Measurements from ENCODE around the gene GADD45G. TPM values are rescaled to one million over a fixed set of nuclear protein-coding genes. Genes with fewer than 3 reads are reported as not detected.
A peak's percentile ranks its signal among the peaks of the same experiment; 100 is the strongest.

Gene GADD45G
- total RNA-seq, 1 experiment from 2014 or later = 6.0 TPM

DNA sequence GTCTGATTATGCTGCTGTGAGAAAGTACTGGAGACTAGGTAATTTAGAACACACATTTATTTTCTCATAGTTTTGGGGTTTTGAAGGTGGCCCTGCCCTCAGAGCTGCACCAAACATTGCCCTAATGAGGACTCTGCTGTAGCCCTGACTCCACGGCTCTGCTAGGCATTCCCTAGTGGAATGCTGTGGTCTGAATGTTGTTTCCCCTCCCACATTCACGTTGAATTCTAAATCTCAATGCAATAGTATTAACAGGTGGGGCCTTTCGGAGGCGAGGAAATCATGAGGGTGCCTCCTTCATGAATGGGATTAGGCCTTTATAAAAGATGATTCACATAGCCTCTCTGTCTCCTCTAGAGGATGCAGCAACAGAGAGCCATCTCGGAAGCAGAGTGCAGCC is 25.7 kb downstream of the GADD45G start:
- no peak for DNase-seq (ENCODE audit: low spot score)

DNA sequence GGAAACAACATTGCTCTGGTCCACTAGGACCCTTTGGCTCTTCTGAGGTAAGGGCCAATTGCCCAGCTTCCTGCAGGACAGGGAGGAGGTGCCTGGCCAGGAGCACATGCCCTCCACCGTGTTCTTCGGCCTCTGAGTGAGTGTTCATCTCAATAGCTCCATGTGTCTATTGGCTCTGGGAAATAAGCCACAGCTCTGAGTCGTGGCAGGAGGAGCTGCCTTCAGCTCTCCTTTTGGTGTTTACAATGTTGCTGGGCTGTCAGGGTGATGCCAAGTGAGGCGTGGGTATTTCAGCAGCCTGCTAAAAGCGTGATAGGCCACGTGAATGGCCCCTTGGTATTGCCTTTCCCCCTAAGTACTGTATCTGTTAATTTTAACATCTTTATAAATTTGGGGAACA is 26.6 kb downstream of the GADD45G start:
- DNase-seq (ENCODE audit: low spot score) = no peak

DNA sequence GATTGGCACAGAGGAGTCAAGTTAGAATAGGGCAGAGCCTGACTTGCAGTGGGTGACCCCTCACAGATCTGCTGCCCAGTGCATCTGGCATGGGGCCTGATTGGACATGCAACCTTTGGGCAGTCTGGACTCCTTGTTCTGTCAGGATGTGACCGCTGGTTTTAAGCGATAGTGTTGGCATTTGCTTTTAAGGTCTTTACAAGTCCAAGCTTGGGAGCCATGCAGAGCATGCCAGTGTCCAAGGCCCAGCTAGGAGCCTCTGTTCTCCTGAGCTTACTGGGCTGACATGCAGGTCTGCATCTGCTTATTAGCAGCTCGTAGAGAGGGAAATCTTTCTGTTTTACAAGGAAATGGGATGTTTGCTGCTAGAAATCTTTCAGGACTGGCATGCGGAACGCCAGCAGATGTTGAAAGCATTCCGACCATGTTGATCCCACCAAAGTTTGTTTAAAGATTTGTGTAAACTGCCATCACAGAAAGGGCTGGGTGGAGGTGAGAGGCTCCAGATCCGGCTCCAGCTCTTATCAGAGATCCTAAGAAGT is 27.5 kb downstream of the GADD45G start:
- DNase-seq (ENCODE audit: low spot score) = no peak

DNA sequence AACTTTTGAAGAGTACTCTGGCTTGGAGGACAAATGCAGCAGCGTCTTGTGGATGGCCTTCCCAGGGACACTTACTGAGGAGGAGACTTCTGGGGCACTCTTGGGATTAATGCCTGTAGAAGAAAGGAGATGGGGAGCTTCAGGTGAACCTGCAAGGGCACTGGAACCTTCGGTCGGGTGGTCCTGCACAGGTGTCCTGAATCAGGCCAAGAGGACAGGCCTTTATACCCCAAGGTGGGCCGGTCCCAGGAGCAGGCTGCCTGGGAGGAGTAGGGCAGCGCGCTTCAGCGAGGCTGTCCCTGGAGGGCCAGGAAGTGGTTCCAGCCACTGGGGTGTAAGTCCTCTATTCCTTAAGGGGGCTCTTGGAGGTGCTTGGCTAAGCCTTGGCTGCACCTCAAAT is 27.9 kb downstream of the GADD45G start:
- no peak for DNase-seq (ENCODE audit: low spot score)

DNA sequence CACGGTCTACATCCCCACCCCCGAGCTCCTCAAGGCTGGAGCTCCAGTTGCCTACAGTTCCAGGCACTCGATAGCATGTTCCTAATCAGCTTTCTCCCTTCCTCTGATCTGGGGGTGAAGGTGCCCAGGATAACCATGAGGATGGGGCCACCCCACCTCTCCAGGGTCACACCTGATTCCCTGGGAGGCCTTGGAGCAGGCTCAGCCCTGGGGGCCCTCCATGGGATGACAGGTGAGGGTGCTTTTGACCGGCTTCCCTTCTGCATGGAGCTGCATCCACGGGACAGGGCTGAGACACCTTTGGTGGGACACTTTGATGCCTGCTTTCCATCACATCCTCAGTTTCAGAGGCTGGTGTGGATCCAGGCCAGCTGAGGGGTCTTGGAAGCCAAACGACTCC is 28.6 kb downstream of the GADD45G start:
- DNase-seq (ENCODE audit: low spot score) = no peak

DNA sequence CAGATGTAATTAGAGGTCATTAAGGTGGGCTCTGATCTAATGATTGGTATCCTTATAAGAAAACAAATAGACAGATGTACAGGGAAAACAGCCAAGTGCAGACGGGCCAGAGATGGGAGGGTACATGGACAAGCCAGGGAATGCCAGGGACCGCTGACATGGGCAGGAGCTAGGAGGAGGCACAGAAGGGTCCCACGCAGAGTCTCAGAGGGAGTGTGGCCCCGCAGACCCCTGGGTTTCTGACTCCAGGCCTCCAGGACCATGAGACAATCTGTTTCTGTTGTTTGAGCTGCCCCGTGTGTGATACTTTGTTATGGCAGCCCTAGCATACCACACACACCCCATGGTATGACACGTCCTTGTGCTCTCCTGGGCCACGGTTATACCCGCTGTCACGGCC is 29.1 kb downstream of the GADD45G start:
- no peak for DNase-seq (ENCODE audit: low spot score)

DNA sequence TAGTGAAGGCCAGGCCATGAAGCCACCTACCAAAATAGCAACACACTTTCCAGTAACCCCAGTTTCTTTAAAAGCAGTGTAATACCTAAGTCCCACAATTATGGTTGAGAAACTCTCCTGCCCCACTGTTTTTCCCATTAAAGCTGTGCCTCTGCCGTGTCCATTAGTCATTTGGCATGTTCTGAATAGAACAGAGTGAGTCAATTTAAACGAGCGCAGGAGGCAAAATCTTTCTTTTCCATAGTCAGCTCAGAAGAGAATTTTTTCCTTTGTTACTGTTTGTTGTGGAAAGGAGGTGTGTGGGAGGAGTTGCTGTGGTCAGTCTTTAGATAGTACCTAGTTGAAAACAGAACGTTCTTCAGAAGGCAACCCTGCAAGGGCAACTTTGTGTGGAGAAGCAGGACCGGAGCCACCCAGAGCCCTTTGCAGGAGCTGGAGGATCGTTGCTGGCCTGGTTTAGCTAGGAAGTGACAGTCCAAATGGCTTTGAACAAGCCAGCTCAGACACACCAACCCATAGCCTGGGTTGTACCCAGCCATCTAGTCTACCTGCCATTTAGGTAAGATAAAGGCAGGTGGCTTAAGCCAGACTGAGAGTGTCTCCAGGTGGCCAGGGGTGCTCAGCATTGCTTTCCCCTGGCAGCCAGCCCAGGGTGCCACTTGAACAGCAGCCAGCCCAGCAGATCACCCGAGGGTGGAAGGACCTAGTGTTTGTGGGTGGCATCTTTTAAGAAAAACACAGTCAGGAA is 30.4 kb downstream of the GADD45G start:
- peak; percentile 83 for DNase-seq (ENCODE audit: low spot score)

DNA sequence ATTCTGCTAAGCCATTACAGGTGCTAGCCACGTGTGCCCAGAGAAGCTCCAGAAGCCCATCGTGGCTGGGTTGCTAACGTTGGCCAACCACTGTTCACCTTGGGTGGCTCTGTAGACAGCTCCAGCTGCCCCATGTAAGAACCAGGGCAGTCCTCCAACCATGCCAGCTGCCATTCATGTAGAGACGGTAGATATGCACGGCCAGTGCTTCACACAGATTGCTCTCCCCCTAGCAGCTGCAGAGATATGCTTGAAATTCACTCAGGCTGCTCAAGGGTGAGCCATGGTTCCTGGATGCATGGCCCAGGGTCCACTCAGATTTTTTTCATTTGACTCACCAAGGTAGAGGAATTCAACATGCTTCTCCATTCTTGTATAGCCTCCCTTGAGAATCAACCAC is 31.0 kb downstream of the GADD45G start:
- peak; percentile 91 for DNase-seq (ENCODE audit: low spot score)

DNA sequence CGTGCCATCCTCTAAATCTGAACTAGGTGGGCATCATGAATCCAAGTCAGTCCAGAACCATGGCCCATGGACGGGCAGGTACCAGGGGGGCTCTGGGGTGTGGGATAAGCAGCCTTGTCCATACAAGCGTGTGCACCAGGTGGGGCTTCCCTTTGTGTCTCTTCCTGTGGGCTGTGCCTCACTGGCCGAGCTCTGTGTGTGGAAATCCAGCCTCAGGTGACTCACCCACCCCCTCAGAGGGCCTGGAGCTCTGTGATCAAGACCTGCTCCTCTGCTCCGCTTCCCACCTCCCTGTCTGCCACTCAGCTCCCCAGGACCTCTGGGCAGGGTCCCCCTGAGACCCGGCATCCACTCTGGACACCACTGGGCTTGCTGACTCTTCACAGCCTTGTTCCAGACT is 33.0 kb downstream of the GADD45G start:
- no peak for DNase-seq (ENCODE audit: low spot score)

DNA sequence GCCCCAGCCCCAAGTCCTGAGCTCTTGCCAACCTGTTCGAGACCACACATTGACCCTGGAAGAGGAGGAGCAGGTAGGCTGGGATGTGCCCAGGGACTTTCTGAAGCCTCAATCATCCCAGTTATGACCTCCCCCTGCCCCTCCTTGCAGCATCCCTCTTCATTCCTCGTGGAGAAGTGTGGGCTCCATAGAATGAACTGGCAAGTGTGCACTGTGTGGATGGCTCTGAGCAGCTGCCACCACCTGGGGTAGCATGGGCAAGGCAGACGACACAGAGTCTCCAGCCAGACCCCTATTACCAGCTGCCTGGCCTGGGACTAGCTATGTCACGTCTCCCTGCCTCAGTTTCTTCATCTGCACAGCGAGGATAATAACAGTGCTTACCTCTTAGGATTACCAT is 33.5 kb downstream of the GADD45G start:
- DNase-seq (ENCODE audit: low spot score) = no peak

DNA sequence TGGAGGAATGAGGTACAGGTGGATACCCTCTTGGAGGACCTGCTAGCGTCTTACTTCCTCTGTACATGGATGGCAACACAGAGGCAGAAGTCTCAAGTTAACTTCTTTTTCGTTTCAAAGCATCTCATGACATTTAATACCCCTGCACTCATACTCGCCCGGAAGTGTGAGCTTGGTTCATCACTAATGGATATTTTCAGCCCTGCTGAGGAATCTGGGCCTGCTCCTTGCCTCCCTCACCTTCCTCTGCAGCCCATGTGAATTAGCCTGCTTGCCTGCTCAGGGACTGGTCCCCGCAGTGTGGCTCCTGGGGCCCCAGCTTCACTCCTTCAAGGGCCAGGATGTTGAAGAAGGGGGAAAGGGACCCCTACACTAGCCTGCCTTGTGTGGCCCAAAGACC is 34.1 kb downstream of the GADD45G start:
- no peak for DNase-seq (ENCODE audit: low spot score)

DNA sequence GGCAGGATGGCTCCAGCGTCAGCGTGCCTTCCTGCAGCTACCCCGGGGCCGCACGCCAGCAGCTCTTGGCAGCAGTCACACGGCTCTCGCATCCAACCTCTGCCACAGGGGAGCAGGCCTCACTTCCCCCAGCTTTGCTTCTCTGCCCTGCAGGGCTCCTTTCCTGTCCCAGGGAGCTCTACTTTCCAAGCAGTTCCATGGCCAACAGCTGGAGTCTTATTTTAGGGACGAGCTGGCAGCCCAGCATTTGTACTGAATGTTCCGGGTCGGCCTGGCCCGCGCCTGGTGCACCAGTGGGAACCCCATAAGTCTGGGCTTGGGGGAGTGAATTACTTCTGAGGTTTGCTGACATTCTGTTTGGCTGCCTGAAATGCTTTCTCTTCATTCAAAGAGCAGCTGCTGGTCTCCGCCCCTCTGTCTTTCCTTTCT is 34.6 kb downstream of the GADD45G start:
- DNase-seq (ENCODE audit: low spot score) = no peak

DNA sequence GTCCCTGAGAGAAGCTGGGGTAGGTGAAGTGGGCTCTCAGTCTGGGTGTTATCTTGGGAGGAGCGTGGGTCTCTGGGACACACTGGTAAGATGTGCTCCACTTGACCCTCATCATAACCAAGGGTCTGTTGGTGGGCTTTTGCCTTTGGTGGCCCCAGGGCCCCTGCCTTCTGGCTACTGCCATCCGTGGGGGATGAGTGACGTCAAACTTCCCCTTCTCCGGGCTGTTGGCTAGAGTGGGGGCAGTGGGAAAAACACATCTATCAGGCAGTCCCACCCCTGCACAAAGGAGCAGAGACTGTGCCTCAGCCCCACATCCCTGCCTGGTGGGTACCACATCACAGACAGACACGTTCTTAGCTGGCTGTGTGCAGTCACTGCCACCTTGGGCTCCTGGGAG is 35.1 kb downstream of the GADD45G start:
- DNase-seq (ENCODE audit: low spot score) = no peak

DNA sequence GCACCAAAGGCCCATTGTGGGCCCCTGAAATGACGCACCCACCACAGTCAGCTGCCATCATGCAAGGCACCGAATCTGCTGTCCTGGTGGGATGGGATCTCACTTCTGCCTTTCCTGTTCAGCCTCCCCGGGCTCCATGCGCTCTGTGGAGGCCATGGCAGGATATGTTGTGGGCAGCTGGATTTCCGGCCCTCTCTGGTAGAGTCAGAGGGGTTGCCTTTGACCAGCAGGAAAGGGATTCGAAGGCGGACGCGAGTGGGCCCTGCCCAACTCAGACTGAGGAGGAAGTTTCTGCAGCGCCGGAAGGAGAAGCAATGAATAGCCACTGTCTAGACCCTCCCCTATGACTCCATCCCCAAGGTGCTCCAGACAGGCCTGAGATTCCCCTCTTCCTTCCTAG is 35.5 kb downstream of the GADD45G start:
- no peak for DNase-seq (ENCODE audit: low spot score)

DNA sequence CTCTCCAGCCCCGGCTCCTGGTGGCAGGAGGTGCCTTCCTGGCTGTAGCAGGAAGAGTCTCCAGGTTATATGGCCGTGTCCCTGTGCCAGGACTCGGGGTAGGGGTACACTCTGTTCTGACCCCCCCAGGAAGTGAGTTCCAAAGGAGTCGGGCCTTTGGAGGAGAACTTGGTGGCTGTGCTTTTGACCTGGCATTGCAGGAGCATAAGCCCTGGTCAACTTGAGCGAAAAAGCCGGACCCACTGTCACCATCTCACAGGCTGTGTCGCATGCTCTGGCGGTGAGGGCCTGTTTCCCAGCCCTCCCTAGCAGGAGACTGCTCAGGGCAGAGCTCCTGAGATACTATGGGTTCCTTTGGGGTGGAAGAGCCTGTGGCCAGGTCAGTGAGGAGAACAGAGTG is 36.0 kb downstream of the GADD45G start:
- no peak for DNase-seq (ENCODE audit: low spot score)

DNA sequence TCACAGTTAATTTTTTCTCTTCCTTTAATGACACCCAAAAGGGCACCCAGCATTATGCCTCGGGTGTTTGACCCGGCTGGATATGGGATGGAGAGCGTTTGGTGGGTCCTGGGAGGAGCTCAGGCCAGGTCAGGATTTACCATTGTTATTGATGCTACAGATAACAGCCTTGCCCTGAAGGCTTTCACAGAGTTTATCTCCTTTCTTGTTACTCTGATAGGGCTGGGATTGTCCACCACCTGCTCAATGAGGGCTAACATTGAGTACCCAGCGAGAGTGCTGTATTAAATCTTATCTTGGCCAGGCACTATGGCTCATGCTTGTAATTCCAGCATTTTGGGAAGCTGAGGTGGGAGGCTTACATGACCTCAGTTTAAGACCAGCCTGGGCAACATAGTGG is 37.2 kb downstream of the GADD45G start:
- no peak for DNase-seq (ENCODE audit: low spot score)

DNA sequence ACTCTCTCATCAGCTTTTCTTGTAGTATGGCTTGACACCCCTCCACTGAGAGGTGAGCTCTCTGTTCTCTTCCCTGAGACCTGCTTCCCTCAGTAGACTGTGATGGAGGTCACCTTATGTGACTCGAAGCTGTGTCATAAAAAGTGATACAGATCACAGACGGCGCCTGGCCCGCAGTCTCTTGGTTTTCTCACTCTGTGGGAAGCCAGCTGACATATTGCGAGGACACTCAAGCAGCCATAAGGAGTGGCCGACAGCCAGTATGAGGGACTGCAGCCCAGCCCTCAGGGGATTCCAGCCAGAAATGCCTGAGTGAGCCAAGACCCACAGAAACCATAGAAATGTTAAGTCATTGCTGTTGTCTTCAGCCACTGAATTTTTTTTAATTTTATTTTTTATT is 38.0 kb downstream of the GADD45G start:
- DNase-seq (ENCODE audit: low spot score) = peak; percentile 22

DNA sequence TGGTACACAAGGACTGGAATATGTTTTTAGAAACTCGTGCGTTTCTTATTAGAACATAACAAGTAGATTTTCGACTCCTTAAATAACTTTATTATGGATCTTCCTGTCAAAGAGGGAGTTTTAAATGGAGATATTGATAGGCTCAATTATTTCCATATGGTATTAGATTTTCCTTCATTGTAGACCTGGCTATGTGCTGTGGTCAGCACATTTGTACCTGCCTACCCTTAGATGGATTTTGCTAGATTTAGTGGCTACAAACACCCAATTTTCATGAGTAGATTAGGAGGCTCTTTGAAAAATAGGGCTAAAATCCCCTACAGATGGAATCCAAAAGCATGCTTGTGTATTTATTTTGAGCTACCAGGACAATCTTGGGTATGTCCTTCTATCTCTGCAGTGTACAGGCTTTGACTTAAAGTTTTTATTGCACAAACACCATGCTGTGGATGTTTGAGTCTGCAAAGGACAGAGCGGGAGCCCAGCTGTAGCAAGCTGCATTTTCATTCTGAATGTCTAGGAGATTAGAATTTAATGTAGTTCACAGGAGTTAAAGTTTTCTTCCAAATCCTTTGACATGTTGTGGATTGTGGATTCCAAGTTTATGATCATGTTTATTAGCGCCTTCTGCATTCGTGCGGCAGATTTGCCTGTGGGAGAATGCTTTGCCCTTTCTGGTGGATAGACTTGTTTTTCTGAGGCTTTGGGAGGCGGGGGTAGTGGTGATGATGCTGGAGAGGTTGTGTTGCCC is 41.6 kb downstream of the GADD45G start:
- no peak for DNase-seq (ENCODE audit: low spot score)

DNA sequence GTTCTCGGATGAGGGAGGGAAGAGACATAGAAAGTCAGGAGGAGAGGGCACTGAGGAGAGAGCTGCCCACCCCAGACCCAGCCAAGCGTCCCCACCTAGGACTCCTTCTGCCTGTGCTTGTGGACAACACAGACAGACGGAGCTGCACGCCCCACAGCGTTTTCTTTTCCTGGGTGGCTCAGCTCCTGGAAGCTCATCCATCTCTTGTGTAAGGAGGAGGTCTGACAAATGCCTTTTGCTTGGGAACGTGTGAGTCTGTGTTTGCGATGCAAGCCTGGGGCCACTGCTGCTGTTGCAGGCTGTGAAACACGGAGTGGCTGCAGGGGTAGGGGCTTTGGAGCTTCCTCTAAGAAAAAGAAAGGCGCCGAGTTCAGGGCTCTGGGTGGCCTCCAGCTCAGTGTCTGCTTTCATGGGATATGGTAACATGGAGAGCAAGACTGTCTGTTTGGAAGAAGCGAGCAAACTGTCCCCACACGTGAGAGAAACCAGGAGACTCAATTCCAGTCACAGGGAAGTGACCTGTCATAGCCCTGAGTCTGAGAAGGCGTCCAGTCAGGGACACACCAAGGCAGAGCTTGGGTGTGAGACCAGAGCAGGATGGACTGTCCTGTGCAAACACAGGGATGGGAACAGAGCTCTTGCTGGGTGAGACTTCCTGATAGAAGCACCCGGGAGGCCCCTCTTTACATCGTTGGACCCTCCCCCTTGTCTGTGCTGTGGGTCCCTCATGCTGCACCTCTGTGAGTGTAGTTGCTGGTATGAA is 42.7 kb downstream of the GADD45G start:
- DNase-seq (ENCODE audit: low spot score) = no peak

DNA sequence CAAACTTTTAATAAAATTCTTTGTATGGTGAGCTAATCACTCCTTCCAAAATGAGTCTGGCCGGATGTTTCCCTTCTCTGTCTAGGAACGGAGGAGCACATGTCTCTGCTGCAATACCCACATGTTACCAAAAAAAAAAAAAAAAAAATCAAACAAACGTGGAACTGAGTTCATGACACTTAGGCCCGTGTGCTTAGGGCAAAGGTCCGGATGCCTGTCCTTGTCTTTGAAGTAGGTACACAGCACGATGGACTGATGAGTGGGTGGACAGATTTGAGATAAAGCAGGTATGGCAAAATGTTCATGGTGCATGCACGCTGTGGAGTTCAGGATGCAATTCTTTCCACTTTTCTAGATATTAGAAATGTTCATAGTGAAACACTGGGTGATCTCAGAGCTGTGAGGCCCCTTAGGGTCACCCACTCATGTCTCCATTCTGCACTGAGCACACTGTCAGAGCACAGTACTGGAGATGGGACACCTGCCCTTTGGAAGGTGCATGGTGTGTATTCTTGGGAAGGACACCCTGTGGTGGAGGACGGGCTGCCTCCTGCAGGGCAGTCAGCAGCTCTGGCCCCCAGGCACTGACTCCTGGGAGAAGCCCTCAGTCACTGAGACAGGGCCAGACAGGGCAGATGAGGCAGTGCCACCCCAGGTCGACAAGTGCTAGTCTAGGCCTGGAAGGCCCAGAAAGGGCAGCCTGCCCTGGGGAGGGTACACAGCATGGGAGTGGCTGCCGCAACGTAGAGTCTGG is 43.6 kb downstream of the GADD45G start:
- DNase-seq (ENCODE audit: low spot score) = no peak

DNA sequence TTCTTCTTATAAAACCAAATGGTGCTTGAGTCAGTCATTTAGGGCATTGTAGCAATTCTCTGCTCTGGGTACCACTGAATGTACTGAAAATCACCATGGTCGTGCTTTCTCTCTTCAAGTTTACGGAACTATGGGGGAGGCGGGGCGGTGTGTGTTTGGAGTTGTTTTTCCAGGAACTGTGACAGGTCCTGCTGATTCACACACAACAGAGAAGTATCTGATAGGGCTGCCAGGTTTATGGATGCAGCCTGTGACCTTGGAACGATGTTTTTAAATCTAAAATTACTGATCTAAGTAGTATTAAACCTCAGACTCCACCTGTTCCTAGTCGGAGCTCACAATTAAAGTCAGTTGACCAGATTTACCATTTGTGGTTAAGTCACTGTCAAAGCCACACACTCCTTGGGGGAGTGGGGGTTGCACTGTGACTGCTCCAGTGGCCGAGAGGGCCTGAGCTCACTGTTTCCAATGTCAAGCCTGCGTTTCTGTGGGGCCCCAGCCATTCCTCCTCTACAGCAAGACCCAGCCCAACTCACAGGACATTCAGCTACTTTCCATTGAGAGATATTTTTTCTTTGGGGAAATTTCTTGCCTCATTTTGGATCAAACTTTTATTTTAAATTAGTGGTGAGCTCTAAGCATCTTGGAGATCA is 44.4 kb downstream of the GADD45G start:
- no peak for DNase-seq (ENCODE audit: low spot score)

All from A172 (cell line).